DMS 273 treated with DMSO at 0.1 percent for 48 hours (cell line): ENCODE data around the gene BCKDHB.
"Not testable (repeated sequence)": the region's sequence is repeated elsewhere in the genome, so short reads cannot be mapped to it uniquely, and the experiment has no call there.

ENCODE experiments used
- DNase-seq: peaks from one replicate; lab custom pipeline; 2025; lab: John Stamatoyannopoulos, UW

The BCKDHB gene

DNA sequence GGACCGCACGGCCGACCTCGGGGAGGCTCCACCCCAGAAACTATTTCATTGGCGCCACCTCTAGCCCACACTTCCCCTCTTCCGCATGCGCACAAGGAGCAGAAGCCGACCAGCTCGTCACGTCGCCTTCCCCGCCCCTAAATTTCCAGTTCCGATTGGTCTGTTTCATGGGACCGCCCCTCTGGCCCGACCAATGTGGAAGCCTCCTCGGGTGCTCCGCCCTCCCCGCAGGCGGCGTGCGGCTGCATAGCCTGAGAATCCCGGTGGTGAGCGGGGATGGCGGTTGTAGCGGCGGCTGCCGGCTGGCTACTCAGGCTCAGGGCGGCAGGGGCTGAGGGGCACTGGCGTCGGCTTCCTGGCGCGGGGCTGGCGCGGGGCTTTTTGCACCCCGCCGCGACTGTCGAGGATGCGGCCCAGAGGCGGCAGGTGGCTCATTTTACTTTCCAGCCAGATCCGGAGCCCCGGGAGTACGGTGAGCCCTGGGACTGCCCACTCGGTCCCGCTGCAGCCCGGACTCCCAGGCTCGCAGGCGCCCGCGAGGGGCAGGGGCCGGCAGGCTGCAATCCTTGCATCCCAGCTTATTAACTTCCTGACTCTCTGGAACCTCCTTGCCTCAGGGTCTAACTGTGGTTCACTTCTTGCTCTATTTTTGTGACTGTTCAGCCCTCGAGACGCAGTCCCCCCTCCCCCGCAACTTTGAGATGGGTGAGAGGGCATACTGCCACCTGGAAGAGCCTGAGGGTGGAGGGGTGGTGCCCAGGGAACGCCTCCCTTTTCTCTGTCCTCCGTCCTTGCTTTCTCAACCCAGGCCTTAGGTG is at the start of gene BCKDHB:
Gene BCKDHB, plus strand, starts transcription at position 254 of the 818 bp plus-strand sequence. Its CDS starts 23 bp downstream, at position 277.
- peak; percentile 94 for DNase-seq

DNA sequence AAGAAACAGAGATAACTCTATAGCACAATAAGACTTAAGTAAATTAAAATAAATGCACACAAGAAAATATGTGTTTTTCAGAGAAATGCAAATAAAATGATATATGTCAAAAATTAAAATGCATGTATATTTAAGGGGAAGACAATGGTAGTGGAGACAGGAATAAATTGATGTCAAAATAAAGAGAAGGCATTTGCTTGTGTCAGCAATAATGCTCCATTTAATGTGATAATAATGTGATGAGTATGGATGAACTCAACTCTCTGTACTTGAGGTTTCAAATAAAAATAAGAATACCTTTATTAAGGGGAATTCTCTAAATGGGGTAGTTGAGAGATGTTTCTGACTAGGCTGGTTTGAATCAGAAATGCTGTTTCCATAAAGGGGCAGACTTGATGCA is 45.7 kb upstream of the BCKDHB start:
- DNase-seq = no peak

DNA sequence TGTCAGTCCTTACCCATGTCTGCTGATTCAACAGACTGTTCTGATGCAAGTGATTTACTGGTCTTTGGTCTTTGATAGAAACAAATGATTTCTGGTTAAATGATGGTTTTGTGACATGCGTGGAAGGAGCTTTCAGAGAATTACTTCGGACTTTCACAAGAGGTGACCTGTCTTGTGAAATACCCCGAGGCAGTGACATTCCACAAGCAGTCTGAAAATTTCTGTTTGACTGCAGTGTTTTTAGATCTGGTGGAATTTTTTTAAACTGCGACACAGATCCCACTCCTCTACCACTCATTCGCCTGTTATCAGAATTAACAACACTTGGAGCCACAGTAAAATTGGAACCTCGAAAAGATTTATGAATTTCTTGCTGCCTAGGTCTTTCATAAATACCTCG is 38.3 kb upstream of the BCKDHB start:
- DNase-seq = not testable (repeated sequence)

DNA sequence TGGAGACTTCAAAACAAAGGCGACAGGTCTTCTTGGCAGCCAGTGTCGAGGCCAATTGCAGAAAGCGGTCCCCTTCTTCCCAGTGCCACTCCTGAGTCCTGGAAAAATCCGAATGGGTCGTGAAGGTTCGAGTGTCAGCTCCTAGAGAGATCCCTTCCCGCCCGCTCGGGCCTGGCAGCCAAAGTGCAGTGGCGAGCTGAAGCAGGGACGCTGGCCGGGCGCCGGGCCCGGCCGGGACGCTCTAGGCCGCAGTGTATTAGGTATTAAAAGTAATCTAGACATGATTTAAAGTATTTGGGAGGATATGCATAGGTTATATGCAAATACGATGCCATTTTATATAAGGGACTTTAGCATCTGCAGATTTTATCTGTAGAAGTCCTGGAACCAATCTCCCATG is 36.0 kb upstream of the BCKDHB start:
- not testable (repeated sequence) for DNase-seq

DNA sequence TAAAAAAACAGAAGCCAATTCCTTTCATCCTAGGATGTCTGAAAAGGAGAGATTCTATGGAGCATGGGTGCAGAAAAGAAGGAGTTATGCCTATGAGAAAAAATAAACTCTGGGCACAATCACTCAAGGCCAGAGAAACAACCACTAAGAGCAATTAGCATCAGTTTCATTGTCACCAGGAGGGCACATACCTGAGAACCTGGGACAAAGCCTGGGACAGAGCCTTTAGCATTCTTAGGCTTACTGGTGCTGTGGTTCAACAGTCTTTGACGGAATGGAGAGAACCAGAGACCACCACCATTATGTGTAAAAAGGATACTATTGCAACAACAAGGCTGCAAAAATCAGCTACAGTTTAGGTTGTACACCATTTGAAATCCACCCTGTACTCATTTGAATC is 29.4 kb upstream of the BCKDHB start:
- DNase-seq = no peak

DNA sequence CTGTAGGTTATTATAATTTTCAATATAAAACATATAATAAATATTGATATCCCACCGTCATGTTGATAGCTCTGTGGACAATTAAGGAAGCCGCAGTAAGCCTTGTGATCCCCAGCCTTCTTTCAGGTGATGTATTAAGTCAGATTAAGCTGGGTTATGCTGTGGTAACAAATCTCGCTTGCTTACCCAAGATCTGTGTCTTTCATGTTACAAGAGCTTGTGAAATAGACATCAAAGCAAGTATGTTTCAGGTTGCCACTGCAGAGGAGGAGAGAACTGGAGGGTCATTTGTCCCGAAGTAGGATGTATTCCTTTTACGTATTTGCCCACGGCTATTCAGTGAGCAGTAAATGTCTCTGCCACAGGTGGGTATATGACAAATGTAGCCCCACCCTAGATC is 17.8 kb upstream of the BCKDHB start:
- no peak for DNase-seq

DNA sequence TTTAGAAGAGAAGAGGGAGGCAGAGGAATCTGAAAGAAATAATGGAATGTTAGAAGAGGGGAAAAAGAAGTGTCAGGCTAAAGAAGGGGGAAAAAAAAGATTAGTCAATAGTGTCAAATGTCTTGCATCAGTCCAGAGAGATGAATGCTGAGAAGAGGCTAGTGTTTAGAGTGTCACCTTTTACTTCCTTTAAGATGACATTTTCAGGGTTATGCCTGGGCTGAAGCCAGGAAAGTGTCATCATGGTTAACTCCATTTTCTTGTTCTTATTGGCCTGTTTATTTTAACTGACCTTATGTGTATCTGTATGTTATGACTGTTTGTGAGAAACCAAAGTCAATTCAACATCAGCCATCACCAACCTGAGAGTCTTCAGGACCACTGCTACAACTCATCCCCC is 15.0 kb upstream of the BCKDHB start:
- no peak for DNase-seq

DNA sequence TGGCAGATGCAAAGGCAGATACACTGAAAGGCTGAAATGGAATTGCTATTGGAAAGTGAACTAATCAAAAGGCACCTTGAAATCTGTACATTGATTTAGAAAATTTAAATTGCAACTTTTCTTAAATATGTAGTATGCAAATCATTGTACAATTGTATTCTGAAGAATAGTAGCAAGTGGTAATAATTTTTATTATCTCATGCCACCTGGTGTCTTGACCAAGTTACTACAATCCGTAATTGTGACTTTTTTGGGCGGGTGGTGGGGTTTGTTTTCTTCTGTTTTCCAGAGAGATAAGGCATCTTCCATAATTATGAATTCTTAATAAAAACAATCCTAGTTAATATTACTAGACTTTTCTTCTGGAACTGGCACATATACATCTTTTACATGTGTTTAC is 12.5 kb upstream of the BCKDHB start:
- no peak for DNase-seq

DNA sequence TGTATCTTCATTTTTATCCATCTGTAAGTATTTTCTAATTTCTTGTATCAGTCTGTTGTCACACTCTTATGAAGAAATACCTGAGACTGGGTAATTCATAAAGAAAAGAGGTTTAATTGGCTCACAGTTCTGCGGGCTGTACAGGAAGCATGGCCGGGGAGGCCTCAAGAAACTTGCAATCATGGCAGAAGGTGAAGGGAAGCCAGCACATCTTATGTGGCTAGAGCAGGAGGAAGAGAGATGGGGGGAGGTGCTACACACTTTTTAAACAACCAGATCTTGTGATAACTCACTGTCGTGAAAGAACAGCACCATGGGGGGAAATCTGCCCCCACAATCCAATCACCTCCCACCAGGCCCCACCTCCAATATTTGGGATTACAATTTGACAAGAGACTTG is 10.9 kb upstream of the BCKDHB start:
- DNase-seq = no peak

DNA sequence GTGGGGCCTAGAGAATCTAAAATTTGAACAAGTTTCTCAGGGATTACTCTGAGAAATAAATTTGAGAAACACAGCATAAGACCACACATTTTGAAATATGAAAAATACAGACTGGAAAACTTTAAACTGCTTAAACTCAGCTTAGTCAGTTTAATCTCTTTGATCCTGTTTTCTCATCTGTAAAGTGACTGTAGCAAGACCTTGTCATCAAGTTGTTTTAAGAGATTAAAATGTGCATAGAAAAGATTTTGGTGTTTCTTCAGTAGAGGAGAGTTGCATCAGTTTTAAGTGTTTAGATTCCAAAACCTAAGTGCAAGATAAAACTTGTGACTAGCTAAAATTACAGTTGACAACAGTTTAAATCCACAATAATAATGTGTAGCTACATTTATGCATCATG is 8.1 kb upstream of the BCKDHB start:
- no peak for DNase-seq

DNA sequence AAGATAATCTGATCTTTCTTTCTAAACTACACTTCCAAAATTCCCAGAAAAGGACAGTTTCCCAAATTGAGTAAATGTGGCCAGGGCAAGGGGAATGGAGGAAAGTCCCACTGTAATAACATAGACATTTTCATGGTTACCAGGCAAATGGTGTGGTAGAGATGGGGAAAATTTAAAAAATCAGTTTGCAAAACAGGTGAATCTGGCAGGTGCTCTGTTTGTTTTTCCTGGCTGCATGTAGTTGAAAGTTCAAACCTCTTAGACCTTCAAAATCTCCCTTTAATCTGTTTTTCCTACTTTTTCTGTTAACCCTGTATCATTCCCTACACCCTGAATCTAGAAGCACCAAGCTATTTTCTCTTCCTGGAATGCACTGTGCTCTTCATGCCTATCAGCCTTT is 2.0 kb upstream of the BCKDHB start:
- DNase-seq = no peak

DNA sequence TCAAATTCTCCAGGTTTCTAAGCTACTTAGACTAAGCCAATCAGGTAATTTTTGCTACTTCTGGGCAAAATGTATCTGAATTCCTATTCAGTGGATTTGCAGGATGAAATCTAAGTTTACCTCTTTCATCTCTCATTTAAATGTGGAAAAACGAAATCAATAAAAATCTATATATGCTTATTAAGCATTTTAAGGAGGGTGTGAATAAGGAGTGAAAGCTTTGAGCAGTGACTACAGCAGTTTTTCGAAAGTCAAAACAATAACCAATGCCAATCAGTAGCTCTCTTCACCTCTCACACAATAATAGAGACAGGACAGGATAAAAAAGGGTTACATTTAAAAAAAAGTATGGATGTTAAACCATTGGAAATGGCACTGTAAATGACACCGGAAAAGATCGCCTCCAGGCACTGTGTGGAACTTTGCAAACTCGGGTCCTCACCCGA is 476 bp upstream of the BCKDHB start:
- no peak for DNase-seq

DNA sequence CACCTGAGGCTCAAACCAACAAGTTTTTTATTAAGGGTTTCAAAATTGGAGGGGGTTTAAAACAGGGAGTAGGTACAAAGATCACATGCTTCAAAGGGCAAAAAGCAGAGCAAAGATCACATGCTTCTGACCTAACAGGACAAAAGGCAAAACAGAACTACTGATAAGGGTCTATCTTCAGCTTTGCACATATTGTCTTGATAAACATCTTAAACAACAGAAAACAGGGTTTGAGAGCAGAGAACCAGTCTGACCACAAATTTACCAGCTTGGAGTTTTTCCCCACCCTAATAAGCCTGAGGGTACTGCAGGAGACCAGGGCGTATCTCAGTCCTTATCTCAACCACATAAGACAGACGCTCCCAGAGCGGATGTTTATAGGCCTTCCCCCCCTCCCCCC is 16.1 kb downstream of the BCKDHB start:
- DNase-seq = not testable (repeated sequence)

DNA sequence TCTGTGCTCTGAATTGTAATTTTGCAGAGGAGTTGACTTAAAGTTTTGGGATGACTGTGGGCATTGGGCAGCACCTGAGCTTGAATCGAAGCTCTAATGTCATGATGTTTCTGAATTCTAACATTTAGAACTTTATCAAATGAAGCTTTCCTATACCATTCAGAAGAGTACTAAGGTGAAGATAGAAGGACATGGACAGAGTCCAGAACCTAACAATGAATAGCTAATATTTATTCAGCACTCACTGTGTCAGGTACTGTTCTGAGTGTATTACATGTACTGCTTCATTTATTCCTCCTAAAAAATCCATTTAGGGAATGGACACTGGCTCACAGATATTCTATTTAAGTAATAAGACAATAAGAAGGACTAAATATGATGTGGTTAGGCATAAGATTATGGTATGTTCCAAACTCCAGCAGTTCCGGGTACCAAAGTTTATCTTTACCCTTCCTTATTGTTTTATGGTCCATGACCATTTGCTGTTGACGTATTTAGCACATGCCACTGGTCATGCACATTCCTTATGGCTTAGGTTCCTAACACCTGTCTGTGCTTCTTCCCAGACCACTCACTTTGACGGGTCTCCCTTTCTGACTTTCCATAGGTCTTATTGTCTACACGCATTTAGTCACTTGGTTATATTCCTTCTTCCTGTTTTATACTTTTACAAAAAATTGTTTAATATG is 20.3 kb downstream of the BCKDHB start:
- DNase-seq = no peak

DNA sequence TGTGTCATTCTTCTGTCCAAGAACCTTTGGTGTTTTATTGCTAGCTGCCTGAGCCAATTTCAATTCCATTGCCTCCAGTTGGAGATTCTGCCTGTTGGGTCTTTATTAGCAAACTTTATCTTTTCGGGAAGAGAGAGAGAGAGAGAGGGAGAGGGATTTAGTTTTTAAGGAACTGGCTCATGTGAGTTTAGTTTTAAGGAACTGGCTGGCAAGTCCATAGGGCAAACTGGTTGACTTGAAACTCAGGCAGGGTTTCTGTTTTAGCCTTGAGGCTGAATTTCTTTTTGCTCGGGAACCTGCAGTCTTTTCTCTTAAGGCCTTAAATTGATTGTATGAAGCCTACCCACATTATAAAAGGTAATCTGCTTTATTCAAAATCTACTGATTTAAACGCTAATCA is 23.0 kb downstream of the BCKDHB start:
- no peak for DNase-seq

DNA sequence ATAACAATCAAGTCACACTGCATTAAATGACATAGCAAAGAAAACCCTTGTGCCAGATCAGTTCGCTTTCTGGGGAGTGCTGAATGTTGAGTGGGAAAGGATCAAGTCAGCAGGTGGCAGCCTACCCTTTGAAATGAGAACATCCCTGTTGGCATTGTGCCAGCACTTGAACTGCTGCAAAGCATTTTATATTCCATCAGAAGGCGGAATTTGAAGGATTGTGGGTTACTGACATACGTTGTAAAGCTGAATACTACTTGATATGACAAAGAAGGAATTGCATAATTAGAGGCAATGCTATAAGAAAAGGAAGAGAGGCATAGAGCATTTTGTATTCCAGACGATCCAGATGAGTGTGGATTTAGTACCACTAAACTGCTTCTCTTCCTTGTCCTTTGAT is 26.5 kb downstream of the BCKDHB start:
- peak; percentile 2 for DNase-seq

DNA sequence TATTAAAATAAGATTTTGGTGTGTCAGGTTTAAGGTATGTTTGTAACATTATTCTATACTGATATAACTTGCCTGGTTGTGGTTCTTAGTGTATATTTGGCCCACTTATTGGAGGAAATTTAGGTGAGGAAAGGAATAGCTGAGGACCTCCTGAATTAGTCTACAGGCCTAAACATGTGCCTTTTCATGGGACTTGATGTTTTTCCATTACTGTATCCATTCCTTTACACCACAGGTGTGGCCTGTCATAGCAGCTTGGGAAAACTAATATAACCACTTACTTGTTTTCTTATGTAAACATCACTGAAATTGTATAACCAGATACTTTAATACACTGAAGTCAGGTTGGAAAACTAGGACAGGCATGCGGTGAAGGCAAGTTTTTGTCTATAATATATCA is 27.6 kb downstream of the BCKDHB start:
- no peak for DNase-seq

DNA sequence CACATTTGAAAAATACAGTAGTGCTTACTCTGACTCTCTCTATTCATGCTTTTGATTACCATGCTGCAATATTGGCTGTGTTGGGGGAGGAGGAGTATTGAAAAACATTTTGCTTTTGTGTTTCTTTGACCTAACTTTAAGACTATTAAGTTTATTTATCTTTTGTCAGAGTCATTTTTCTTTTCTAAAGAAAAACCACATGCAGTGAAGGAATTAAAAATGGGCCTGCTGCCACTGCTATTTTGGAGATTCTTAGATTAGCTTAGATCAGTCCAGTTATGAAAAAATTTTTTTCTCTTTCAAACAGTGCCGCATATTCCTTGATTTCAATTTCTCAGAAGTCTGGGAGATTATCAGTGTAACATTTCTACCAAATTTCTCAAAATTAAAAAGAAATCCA is 36.1 kb downstream of the BCKDHB start:
- no peak for DNase-seq

DNA sequence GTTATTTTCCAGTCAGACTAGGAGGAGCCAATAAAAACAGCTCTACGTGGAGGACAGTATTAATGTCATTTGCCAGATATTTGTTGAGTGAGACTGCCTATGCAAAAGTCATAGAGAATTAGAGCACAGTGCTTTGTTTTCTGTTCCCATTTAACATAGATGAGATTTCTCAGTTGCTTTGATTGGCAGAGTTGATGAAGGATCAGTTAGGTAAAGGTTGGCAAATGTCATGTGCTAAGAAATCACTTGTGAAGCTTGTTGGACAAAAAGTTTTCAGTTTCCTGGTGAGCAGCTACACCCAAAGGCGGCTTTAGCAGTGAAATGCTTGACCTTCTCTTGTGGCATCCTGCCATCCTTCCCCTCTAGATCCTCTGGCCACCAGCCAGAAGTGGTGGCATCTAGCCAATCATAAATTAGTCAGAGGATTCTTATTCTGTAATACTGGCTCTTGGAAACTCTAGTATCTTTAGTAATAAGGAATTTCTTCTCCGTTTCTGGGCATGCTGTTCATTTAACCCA is 37.0 kb downstream of the BCKDHB start:
- DNase-seq = no peak

DNA sequence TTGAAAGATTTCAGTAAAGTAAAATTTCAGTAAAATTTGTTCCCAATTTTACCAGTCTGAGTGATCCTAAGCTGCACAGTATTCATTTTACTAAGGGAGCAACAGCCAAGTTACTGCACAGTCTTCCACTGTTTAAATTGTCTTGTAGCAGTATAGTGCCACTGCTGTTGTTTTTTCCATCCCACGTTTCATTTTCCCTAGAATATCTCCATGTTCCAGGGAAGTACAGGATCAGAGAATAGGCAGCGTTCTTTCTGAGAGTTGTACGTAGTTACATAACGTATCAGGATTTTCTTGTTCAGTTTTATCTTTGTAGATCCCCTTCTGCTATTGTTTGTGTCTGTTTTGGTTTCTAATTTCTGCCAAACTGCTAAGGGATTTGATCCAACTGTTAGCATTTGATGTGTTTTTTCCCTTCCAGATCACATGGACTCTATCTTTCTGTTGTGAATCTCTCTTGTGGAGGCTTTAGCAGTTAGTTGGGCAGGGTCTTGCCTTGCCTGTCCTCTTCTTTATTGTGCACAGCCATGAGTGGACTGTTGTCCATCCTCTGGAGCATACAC is 38.4 kb downstream of the BCKDHB start:
- DNase-seq = no peak

DNA sequence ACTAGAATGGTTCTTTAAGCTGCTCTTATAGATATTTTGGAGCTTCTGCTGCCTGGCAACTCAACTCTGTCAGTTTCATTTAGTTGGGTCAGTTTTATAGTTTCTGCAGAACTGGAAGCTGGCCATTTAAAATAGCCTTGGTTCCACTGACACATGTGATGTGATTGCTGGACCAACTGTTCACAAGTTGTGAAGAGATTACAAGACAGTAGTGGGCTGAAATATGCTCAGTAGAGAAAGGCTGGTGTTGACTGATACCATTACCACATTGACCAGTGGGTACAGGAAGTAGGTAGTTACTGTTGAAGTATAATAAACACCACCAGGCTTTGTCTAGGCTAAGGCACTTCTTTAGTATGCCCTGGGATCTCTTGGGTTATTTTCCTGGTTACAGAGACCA is 39.0 kb downstream of the BCKDHB start:
- no peak for DNase-seq

DNA sequence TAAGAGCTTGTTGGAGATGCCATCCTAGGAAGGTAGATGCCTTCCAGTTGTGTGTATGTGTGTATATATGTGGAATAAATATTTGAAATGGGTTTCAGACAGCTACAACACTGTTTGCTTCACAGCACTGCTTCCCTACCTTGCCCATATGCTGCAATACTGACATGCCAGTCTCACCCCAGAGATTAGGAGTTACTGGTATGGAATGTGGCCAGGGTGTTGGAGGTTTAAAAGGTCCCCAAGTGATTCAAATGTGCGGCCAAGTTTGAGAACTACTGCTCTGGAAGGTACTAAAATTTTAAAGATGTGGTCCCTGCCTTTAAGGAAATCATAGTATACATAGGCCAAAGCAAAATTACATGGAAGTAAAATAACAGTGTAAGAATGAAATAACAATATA is 39.5 kb downstream of the BCKDHB start:
- DNase-seq = no peak

DNA sequence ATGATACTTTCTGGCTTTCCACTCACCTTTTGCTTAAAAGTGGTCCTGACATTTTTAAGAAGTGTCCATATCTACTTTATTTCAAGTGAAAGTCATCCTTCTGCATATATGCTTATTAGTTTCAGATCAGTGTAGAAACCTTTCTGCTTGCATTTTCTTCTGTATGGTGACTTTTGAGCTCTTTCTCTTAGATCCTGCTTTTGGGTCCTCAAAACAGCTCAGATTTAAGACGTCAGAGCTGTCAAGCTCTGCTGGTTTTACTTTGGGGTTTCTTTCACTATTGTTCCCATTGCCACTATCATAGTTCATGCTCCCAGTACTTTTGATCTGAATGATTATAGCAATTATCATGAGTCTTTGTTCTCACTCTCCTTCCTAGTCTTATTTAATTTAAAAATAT is 41.7 kb downstream of the BCKDHB start:
- no peak for DNase-seq
